Astrocyte of the spinal cord (primary cell): ENCODE results near the gene SNAP25.

ENCODE experiments used
- DNase-seq: peaks from one replicate; pipeline ENCODE4 v3.0.0; 2011; ENCODE audit warnings: low read depth, low spot score
- H3K4me3 ChIP-seq: 2 replicates; pipeline ENCODE4 v1.5.1; 2011; ENCODE audit warnings: low read depth, mild to moderate bottlenecking, low read length, moderate library complexity
- in situ Hi-C: cut with HindIII; loops from 2 replicates; pipeline ENCODE4 v1.10.0; 2017; ENCODE audit warnings: low sequenced_read_pairs
- TF ChIP-seq, protein P1 (sequence below): IDR thresholded peaks from 2 replicates; pipeline ENCODE4 v1.5.1; 2012; ENCODE audit warnings: low read depth, mild to moderate bottlenecking, low read length, inconsistent platforms

The SNAP25 gene

DNA sequence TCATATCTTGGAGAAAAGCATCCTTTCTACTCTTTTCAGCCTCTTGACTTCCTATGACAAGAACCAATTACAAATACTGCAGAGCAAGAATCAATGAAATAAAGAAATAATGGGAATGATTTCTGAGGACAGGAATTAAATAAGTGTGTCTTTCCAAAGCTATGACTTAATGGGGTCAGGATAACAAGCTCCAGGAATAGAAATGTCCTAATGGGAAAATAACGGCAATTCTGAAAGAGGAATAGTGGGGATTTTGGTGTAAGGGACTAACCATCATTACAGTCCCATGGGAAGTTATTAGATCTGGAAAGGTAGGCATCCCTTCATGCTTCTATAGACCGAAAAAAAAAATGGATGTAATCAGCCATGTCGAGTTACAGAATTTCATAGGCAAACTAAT is 28.2 kb upstream of the SNAP25 start:
- DNase-seq: no peak
- in situ Hi-C loops: no loop called here
- H3K4me3 ChIP-seq: no peak overlapping the region
- TF ChIP-seq, protein P1, sequence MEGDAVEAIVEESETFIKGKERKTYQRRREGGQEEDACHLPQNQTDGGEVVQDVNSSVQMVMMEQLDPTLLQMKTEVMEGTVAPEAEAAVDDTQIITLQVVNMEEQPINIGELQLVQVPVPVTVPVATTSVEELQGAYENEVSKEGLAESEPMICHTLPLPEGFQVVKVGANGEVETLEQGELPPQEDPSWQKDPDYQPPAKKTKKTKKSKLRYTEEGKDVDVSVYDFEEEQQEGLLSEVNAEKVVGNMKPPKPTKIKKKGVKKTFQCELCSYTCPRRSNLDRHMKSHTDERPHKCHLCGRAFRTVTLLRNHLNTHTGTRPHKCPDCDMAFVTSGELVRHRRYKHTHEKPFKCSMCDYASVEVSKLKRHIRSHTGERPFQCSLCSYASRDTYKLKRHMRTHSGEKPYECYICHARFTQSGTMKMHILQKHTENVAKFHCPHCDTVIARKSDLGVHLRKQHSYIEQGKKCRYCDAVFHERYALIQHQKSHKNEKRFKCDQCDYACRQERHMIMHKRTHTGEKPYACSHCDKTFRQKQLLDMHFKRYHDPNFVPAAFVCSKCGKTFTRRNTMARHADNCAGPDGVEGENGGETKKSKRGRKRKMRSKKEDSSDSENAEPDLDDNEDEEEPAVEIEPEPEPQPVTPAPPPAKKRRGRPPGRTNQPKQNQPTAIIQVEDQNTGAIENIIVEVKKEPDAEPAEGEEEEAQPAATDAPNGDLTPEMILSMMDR: no peak

DNA sequence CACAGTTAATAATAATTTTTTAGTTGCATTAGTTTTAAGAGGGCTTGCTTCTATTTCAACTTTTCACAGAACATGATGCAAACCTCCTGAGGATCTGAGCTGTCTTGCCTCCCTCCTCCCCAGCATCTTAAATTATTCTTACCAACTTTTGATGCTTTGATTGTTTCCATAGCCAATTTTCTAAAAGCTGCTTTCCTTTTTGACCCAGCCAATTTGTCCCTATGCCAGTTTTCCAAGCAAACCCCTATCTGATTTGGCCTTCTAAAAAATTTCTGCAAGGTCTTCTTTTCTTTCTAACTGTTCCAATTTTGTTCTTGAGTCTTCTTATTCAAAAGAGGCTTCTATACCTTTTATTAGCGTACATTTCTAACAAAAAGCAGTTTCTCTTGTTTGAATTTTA is 26.5 kb upstream of the SNAP25 start:
- in situ Hi-C loops: no loop called here
- DNase-seq: no peak
- TF ChIP-seq, protein P1: no peak
- no peak overlapping the region for H3K4me3 ChIP-seq

DNA sequence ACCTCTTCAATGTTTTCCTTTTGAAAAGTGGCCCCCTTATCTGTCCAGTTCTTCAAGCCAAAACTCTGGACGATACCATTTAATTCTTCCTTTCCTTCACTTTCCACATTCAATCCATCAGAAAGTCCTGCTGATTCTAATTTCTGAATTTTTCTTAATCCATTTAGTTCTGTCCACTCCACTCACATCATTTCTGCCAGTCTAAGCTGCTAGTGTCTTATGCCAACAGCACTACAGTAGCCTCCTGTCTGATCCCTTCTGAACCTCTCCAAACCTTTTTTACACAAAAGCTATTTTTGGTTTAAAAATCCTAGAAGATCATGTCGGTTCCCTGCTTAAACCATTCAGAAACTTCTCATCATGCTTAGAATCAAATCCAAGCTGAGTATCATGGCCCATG is 24.5 kb upstream of the SNAP25 start:
- no peak for DNase-seq
- TF ChIP-seq, protein P1: no peak
- no peak overlapping the region for H3K4me3 ChIP-seq
- in situ Hi-C loops: no loop called here

DNA sequence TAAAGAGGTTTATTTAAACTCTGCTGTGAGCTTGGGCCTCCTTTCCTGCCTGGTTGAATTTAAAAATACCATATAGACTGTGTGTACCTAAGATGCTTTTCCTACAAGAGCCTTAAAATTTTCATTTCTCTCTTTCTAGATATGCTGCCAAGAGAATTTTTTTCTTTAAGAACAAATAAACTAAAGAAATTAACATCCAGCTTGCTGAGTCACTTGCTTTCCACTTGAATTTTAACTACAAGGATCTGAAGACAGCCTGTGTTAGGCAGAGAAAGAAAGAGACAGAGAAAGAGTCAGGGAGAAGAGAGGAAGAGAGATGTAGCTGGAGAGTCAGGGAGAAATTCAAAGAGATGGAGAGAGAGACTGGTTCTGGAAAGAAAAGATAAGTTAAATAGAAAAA is 18.3 kb upstream of the SNAP25 start:
- H3K4me3 ChIP-seq: no peak overlapping the region
- DNase-seq: peak; percentile 60
- in situ Hi-C loops: no loop called here
- TF ChIP-seq, protein P1: no peak

DNA sequence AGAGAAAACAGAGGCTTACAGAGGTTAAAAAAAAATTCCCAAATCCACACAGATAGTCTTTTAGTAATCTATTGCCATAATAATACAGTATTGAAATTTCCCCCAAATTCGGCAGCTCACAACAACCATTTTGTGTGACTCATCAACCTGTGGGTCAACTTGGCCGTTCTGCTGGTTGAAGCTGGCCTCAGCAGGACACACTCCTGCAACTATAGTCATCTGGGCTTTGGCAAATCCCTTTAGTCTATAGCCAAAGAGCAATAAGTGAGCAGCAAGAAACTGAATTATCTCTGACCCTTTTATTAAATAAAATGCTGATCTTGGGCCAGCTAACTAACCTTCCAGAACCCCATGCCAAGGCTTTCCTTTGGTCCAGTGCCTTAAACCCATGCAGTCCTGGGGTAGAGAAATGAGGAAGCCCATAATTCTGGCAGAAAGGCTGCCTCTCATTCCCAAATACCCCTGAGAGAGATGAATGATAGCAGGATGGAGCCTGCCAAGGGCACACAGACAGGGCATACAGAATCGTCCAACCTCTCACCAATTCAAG is 17.2 kb upstream of the SNAP25 start:
- DNase-seq: peak; percentile 65
- no peak overlapping the region for H3K4me3 ChIP-seq
- in situ Hi-C loops: no loop called here
- TF ChIP-seq, protein P1: no peak

DNA sequence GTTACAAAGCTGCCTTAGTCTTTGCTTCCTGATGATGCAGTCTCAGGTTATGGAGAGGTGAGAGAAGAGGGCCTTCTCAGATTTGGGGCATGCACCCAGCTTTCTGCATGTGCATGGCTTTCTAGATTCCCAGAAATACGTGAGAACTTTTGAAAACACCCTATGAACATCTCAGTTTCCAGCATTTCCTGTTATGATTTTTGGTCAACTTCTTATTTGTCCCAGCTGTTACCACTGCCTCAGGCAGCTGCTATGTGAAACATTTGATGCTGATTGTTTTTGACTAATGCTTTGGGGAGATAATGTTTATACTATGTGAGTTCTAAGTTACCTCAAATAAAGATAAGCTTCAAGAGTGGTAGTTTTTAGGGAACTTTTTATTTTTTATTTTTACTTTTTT is 9.5 kb upstream of the SNAP25 start:
- no peak for DNase-seq
- no peak overlapping the region for H3K4me3 ChIP-seq
- TF ChIP-seq, protein P1: no peak
- in situ Hi-C loops: no loop called here

DNA sequence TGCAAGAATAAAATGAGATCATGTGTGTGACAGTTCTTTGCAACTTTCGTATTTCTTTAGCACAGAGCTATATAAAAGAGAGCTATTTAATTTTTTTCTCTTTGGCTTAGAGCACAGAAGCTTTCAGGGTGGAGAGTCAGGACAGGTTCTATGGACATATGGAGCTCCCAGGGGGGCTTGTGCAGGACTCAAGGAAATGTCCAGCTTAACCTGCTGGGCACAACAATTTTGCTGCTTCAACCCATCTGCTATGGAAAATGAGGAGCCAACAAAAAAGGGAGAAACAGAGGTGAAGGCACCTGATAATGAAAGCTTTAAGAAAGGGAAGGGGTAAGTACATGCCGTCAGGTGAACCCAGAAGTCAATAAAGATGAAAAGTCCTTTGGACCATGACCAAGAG is 5.1 kb upstream of the SNAP25 start:
- no peak overlapping the region for H3K4me3 ChIP-seq
- DNase-seq: no peak
- in situ Hi-C loops: no loop called here
- TF ChIP-seq, protein P1: no peak
